GM12865 (cell line): ENCODE measurements around the gene AAMP.

Experiments
- DNase-seq: peaks from one replicate; pipeline ENCODE4 v3.0.0; 2010; ENCODE audit warnings: low read depth
- H3K4me3 ChIP-seq: 2 replicates; pipeline ENCODE4 v1.5.1; 2011; ENCODE audit warnings: mild to moderate bottlenecking, low read depth, low read length, control low read depth
- CTCF ChIP-seq: IDR thresholded peaks from 2 replicates; pipeline ENCODE4 v1.5.1; 2011; ENCODE audit warnings: low read length, control low read depth, low read depth, inconsistent platforms; ENCODE audit not compliant: insufficient read depth; ENCODE audit errors: missing control alignments

AAMP gene

DNA sequence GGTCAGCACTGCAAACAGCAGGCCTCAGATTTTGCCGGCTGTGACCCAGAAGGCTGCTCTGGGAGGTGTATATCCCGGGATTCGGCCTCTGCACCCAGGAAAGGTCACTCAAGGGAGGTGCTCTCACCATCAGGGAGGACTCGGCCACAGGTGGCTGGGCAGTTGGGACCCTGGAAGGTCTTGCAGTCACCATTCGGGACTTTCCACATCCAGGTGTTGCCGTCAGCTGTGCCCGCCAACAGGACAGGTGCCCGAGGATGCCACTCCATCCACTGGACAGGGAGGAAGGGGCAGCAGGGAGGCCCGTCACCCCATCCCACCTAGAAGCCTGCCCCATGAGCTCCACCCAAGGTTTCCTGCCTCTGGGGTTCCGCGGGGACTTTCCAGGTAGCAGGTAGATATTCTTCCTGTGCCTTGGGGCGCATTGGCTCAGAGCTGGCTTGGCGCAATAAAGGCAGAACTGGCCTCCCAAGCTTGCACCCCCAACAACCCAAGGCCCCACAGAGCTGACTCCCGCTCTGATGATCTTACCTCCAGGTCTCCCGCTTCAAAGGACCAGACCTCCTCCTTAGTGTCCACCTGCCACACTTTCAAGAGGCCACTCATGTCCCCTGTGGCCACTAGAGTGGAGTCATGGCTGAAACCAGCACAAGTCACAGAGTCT lies 3.5 kb downstream of the AAMP start:
- no peak for TF ChIP-seq CTCF
- H3K4me3 ChIP-seq = no peak overlapping the region
- no peak for DNase-seq

GRCh38 chr2:218265626-218266025 lies 4.3 kb downstream of the AAMP start:
- DNase-seq = no peak
- TF ChIP-seq CTCF = no peak
- H3K4me3 ChIP-seq = no peak overlapping the region

DNA sequence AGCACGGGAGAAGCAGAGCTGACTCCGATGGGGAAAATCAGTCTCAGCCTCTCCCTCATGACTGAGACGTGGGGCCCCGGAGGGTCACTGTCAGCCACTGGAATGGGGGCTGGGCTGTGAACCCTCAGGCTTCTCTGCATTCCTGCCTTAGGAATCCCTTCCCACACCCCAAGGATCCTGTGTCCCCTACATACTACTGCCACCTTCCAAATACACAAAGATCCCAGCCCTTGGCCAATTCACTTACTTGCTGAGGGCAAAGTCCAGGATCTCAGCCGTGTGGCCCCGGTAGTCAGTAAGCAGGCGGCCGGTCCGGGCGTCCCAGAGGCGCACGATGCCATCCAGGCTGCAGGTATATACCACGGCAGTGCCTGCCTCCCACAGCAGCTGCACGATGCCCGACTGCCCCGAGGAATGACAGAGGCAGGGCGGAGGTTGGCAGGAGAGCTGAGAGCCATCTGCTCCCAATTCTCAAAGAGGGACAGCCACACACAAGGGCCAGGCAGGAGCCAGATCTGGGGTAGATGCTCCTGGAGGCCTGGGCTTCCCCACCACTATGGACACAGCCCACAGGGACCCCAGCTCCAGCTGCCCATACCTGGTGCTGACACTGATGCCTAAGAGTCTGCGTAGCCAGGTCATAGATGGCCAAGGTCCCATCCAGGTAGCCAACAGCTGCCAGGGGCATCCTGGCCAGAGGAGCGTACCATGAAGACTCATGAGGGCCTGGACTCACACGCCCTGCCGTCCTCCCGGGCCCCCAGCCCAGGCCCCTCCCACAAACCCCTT lies 5.0 kb downstream of the AAMP start:
- H3K4me3 ChIP-seq = no peak overlapping the region
- no peak for DNase-seq
- TF ChIP-seq CTCF = no peak

DNA sequence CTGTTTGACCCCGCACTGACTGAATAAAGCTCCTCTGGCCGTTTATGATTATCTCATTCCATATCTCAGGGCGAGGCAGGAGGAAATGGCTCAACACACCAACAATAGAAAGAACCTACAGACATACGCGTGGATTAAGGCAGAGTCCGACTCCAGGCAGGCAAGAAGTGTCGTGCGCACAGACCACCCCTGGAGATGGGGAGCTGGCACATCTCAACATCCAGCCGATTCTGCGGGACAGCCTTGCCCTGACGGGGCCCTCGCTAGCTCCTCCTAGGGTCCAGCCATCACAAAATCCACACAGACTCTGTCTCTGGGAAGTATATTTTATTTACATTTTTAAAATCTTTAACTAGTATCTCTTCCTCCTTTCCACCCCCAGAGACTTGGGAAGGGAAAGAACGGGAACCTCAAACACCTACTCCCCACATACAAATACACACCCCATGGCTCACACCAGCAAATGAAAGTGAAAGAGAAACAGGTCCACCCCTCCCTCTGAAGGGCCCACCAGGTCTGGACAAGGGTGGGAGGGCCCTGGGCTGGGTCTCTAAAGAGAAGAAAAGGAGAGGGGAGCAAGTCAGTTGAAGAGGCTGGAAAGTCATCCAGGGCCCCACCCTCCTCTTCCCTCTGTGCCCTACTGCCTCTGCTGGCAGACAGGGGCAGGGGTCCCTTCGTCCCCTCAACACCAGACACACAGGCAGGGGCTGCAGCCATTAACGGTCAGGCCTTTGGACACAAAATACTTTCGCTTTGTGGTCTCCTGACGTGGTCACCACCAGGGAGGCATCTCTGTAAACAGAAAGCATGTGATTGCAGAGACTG lies 5.9 kb downstream of the AAMP start:
- no peak overlapping the region for H3K4me3 ChIP-seq
- DNase-seq = no peak
- TF ChIP-seq CTCF = no peak

DNA sequence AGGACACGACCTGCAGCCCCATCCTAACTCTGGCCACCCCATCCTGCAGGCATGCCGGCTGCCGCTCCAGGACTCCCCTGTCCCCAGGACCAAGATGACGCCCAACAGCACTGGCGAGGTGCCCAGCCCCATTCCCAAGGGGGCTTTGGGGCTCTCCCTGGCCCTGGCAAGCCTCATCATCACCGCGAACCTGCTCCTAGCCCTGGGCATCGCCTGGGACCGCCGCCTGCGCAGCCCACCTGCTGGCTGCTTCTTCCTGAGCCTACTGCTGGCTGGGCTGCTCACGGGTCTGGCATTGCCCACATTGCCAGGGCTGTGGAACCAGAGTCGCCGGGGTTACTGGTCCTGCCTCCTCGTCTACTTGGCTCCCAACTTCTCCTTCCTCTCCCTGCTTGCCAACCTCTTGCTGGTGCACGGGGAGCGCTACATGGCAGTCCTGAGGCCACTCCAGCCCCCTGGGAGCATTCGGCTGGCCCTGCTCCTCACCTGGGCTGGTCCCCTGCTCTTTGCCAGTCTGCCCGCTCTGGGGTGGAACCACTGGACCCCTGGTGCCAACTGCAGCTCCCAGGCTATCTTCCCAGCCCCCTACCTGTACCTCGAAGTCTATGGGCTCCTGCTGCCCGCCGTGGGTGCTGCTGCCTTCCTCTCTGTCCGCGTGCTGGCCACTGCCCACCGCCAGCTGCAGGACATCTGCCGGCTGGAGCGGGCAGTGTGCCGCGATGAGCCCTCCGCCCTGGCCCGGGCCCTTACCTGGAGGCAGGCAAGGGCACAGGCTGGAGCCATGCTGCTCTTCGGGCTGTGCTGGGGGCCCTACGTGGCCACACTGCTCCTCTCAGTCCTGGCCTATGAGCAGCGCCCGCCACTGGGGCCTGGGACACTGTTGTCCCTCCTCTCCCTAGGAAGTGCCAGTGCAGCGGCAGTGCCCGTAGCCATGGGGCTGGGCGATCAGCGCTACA lies 7.0 kb downstream of the AAMP start:
- no peak for DNase-seq
- TF ChIP-seq CTCF = no peak
- no peak overlapping the region for H3K4me3 ChIP-seq

DNA sequence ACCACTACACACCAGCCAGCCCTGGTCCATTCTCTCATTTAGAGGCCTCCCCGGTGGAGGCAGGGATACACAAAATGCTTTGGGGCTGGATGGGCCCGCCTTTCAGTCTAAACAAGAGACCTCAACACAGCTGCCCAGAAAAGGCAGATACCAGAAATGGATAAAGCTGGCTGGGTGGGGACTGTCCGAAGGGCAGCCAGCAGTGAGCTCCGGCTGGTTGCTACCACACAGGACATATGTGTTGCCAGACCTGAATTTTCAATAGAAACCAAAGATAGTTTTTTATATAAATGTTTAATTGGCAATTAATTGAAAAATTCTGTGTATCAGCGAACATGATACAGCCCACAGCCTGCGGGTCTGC lies 7.7 kb downstream of the AAMP start:
- no peak for TF ChIP-seq CTCF

More for the DNA sequence above, 7.7 kb downstream of the AAMP start:
- no peak for DNase-seq
- H3K4me3 ChIP-seq = no peak overlapping the region
